ENCODE results near the gene ADAMTS2. TPM values are rescaled to one million over a fixed set of nuclear protein-coding genes. Genes with fewer than 3 reads are reported as not detected.

The ADAMTS2 gene
- total RNA-seq, 1 experiment from 2014 or later: 3.9 TPM

DNA sequence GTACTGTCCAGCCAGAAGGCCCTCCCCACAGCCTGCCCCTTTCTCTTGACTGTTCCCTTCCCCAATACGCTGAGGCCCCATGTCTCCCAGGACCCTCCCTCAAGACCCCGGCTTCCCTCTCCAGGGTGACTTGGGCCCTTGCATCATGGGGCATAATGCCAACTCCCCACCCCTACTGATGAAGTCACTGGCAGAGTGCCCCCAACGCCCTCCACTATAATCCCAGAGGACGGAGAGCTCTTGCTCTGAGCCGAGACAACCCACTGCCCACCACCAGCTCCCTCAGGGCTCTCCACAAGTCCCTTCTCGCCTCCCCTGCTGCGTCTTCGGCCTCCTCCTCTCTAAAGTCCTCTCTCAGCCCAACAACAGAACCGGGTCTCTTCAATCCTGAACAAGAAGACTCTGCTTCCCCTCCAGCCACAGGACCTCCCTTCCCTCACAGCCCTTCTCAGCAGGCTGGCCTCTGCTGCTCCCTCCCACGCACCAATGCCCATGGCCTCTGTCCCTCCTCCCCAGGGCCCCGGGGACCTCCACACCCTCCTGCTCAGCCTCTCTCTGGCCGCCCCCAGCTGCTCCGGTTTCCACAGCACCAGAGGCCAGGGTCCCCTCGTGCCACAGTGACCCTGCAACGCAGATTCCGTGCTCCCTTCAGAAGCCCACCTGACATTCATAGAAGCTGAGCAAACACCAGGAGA lies 47.6 kb downstream of the ADAMTS2 start (continued):
- TF ChIP-seq, protein P1, sequence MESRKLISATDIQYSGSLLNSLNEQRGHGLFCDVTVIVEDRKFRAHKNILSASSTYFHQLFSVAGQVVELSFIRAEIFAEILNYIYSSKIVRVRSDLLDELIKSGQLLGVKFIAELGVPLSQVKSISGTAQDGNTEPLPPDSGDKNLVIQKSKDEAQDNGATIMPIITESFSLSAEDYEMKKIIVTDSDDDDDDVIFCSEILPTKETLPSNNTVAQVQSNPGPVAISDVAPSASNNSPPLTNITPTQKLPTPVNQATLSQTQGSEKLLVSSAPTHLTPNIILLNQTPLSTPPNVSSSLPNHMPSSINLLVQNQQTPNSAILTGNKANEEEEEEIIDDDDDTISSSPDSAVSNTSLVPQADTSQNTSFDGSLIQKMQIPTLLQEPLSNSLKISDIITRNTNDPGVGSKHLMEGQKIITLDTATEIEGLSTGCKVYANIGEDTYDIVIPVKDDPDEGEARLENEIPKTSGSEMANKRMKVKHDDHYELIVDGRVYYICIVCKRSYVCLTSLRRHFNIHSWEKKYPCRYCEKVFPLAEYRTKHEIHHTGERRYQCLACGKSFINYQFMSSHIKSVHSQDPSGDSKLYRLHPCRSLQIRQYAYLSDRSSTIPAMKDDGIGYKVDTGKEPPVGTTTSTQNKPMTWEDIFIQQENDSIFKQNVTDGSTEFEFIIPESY (IDR thresholded peaks at IDR 0.05; ENCODE audit: extremely low read depth, insufficient replicate concordance, low read length): no peak
- TF ChIP-seq TCF7L2 (IDR thresholded peaks at IDR 0.05; ENCODE audit: borderline replicate concordance, extremely low read depth, insufficient read depth, insufficient read length): no peak
- no peak for TF ChIP-seq POLR2AphosphoS5 (IDR thresholded peaks at IDR 0.05; ENCODE audit: low read depth, low read length)
- no peak for TF ChIP-seq CEBPB (IDR thresholded peaks at IDR 0.05; ENCODE audit: low read depth)
- TF ChIP-seq SP1 (IDR thresholded peaks at IDR 0.05; ENCODE audit: low read depth): no peak
- TF ChIP-seq ELF1 (IDR thresholded peaks at IDR 0.05; ENCODE audit: borderline replicate concordance, low read depth): no peak
- no peak for TF ChIP-seq CBX3 (IDR thresholded peaks at IDR 0.05; ENCODE audit: low read depth)
- TF ChIP-seq, protein P2, sequence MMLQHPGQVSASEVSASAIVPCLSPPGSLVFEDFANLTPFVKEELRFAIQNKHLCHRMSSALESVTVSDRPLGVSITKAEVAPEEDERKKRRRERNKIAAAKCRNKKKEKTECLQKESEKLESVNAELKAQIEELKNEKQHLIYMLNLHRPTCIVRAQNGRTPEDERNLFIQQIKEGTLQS (IDR thresholded peaks at IDR 0.05): no peak

DNA sequence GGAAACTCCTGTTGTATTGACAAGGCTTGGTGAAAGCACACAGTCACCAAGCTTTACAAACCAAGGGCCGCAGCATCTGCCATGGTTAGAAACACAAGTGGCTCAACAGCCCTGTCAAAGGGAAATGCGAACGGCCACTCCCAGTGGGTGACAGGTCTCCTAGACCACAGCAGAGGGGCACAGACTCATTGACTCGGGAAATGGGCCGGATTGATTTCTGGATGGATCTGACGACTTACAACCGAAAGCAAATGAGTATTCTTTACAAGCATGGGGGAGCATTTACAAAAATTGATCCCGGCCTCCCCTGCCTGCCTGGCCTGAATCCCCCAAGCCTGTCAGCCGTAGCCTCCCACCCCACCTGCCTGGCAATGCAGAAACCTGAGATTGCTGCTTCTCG lies 48.2 kb downstream of the ADAMTS2 start:
- RAD21 ChIA-PET (ENCODE audit: low non-redundant PET in 1 of 2, low total read pairs in 2 of 2, uncharacterized antibody in 2 of 2, unreplicated experiment in 2 of 2): no interaction called here
- H3K9ac ChIP-seq (ENCODE audit: low read length): no peak overlapping the region
- no peaks in the 10 kb centered on the region for H3K36me3 ChIP-seq (ENCODE audit: control insufficient read depth in 1 of 2, insufficient read depth in 2 of 2, low read length in 2 of 2)
- CTCF ChIA-PET: no interaction called here
- intact Hi-C loops (cut with micrococcal nuclease): no loop called here
- no peaks in the 10 kb centered on the region for H3K79me2 ChIP-seq (ENCODE audit: insufficient read depth, low read length)
- H4K20me1 ChIP-seq (ENCODE audit: insufficient read depth): no peaks in the 10 kb centered on the region
- DNase-seq (ENCODE audit: low read depth, low spot score) (no peak), ATAC-seq (no peak)
- H3K9me2 ChIP-seq (ENCODE audit: insufficient read depth): no peaks in the 10 kb centered on the region
- POLR2A ChIA-PET: no interaction called here
- no peak overlapping the region for H3K4me3 ChIP-seq (replicated peaks in 1 of 2; ENCODE audit: low read depth in 1 of 2, low read length in 2 of 2)
- no TSS peak for BruUV-seq (replicated peaks)
- H3K4me1 ChIP-seq (ENCODE audit: control insufficient read depth in 1 of 2, insufficient read depth in 2 of 2, low read length in 2 of 2): no peaks in the 10 kb centered on the region
- no peak overlapping the region for H2AFZ ChIP-seq (ENCODE audit: low read depth, low read length, poor library complexity, severe bottlenecking)
- H3K9me3 ChIP-seq (ENCODE audit: control insufficient read depth in 1 of 2, insufficient read depth in 1 of 2, low read depth in 1 of 2, low read length in 2 of 2): no peaks in the 10 kb centered on the region
- TF ChIP-seq RAD21 (IDR thresholded peaks at IDR 0.05; ENCODE audit: low read depth) (no peak), EZH2phosphoT487 (IDR thresholded peaks at IDR 0.05; ENCODE audit: borderline replicate concordance) (no peak)
- TF ChIP-seq, protein P1 (IDR thresholded peaks at IDR 0.05; ENCODE audit: extremely low read depth, insufficient replicate concordance, low read length): no peak
- H3K4me2 ChIP-seq (ENCODE audit: low read length): no peak overlapping the region
- H3K27ac ChIP-seq (ENCODE audit: low read depth, low read length): no peak overlapping the region
- H3K27me3 ChIP-seq (ENCODE audit: insufficient read depth, low read length): no peaks in the 10 kb centered on the region

All from HCT116 (cell line).